Muscle of arm (tissue), 12 donors: Measurements from ENCODE around the gene PLEKHA8. TPM values are rescaled to one million over a fixed set of nuclear protein-coding genes. Genes with fewer than 3 reads are reported as not detected.

Experiments
- DNase-seq: peaks from one replicate; pipeline ENCODE4 v3.0.0-alpha.2; 2013
- polyA plus RNA-seq, 12 donors: library from polyadenylated mRNA; unstranded; fragments of 120-200 nt; gene quantifications; one replicate each; pipeline ENCODE4 v1.2.1, GENCODE V29; 2013; ENCODE audit not compliant: insufficient read length in 12 of 12

PLEKHA8 gene
- polyA plus RNA-seq, 12 donors, result 10.3 to 15.1 (median 12.7) TPM; not detected in 1

- no peak for DNase-seq
Measured at GRCh38 chr7:30166155-30166840, 138.1 kb downstream of the PLEKHA8 start.

GRCh38 chr7:30166841-30167235, 138.6 kb downstream of the PLEKHA8 start:
- DNase-seq, result no peak

- DNase-seq, result no peak
Measured at GRCh38 chr7:30167901-30168300, 139.7 kb downstream of the PLEKHA8 start.

DNA sequence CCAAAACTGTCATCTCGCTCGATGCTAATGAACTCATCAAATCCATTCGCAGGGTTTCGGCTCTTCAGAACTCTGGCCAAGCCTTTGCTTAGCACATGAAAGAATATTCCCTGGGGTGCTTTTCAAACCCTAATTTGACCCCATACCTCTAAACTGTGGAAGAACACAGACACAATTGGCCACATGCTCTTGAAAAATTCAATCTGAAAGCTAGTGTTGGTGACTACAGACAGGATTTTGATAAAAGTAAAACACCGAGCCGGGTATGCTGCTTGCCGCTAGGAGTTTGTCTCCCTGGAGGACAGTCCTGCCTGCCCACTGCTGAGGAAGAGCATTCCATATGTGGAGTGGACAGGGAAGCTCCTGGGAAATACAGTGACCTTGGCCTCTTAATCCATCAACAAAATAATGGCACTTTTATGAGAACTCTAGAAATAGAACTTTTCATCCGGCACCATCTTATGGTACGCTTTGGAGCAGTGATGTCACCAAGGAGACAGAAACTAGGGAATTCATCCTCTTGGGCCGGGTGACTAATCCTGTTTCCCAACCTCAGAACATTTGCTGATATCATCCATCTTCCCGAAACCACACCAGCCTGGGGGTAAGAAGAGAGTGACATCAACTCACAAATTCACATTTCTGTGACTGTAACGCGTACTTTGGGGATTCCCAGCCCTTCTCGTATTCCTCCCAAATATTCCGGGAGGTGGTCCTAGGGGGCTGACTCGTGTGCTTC, 140.8 kb downstream of the PLEKHA8 start:
- DNase-seq, result no peak

DNA sequence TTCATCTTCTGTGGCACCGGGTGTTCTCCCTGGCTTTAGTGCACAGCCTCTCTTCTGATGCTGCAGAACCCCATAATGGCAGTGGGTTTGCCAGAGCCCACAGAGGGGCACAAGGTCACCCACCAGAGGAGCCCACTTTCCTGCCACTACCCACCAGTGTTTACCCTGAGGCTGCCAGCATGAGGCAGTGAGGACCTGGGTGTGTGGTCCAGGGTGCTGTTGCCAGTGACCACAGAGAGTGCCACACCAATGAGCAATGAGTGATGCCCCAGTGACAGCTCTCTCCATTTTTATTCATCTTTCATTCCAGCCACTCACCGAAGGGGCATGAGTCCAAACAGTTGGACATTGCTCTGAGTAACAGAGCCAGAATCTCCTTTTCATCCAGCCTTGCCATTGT, 141.4 kb downstream of the PLEKHA8 start:
- DNase-seq, result no peak

GRCh38 chr7:30170476-30171205, 142.4 kb downstream of the PLEKHA8 start:
- DNase-seq, result no peak

GRCh38 chr7:30171766-30172447, 143.7 kb downstream of the PLEKHA8 start:
- no peak for DNase-seq

- DNase-seq, result no peak
Measured at GRCh38 chr7:30172451-30172850, 144.2 kb downstream of the PLEKHA8 start.

DNA sequence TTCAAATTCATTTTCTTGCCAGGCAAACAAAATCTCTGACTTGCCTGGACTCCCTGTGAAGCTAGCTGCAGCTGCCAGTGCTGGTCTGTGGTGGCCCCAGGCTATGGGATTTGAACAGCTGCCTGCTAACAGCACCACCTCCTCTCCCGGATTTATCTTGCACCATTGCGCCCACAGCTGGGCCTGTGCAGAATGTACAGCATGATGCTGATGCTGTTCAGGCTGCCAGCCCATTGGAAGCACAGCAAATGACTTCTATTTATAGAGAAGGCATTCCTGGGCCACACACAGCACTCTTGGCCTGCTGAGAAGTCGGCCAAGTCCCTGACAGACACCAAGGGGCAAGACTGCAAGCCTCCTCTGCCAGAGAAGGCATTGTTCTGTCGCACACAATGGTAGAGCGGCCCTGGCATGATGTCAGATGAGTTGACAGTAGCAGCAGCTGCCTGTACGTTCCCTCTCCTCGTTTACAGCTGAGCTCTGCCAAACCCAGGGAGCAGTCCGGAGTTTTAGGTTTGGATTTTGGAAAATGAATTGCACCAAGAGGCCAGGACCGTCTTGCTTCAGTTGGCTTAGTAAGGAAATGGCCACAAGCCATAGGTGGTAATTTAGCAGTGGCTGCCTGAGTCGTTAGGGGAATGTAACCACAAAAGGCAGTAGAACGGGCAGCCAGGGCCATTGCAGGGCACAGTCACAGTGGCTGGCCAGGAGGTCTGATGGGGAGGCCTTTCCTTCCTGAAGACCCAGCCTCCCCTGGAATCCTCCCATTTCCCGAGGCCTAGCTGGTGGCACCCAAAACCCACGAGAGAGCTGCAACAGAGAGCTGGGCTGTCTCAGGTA, 145.1 kb downstream of the PLEKHA8 start:
- DNase-seq, result peak; percentile 67

- DNase-seq, result no peak
Measured at GRCh38 chr7:30175180-30175579, 147.0 kb downstream of the PLEKHA8 start.

DNA sequence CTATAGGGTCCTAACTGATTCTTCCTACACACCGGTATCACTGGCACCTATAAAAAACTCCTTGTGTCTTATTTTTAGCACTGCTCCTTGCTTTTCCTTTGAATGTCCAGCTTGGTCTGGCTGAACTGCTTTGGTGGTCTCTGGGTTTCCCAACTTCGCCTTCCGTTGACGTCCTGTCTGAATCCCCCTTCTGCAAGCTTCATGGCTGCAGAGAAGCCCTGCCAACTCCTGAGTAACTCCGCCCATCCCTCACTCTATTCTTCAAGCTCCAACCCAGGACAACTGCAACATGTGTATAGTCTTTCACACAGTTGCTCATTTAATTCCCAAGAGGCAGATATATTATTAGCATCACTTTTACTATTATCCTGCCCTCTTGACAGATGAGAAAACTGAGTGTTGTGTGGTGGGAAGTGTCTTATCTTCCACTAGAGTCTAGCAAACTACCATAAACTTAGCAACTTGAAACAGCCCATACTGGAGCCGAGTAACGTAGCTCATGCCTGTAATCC, 147.5 kb downstream of the PLEKHA8 start:
- no peak for DNase-seq

- DNase-seq, result no peak
Measured at GRCh38 chr7:30176463-30177109, 148.4 kb downstream of the PLEKHA8 start.

- no peak for DNase-seq
Measured at GRCh38 chr7:30177186-30177585, 149.0 kb downstream of the PLEKHA8 start.

- no peak for DNase-seq
Measured at GRCh38 chr7:30177965-30178364, 149.8 kb downstream of the PLEKHA8 start.

GRCh38 chr7:30178748-30179436, 150.7 kb downstream of the PLEKHA8 start:
- no peak for DNase-seq
